ENCODE data around the gene WDR43. TPM values are rescaled to one million over a fixed set of nuclear protein-coding genes. Genes with fewer than 3 reads are reported as not detected.

WDR43 gene
- total and polyA plus RNA-seq, 5 experiments from 2014 or later: 35.1 to 73.2 (median 44.8) TPM

DNA sequence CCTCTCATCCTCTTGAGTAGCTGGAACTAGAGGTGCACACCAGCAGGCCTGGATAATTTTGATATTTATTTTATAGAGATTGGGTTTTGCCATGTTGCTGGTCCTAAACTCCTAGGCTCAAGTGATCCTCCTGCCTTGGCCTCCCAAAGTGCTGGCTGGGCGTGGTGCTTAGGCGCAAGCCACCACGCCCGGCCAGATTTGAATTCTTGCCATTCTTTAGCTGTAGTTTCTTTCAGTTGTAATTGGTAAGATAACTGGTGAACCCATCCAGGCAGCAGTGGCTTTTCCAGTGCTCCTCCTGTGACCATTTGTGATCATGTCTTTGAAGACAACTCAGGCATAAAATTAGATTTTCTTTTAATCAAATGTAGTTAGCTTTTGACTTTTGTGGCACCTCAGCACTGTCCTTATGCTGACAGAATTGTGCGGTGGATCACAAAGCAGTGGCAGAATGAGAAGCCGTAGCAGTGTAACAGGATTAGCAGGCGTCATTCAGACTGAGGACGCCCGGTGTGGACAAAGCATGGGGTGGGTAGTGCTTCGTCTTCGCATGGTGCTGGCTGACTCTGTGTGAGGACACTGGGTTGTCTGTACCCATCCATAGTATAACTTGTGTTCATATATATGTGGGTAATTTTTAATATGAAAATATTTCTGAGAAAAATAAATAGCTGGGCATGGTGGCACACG is 56.6 kb downstream of the WDR43 start:
- POLR2A ChIA-PET: no interaction called here
- Mint-ChIP-seq H3K27me3 (no peaks in the 10 kb centered on the region), H3K9me3 (peaks cover 0 to 3% (median 0%) of the 10 kb centered on the region in 9 donors), H3K4me1 (peaks cover under 1 to 14% (median 6%) of the 10 kb centered on the region in 4 donors), H3K36me3 (peaks cover 4 to 26% (median 22%) of the 10 kb centered on the region in 3 donors), H3K27ac (no peak overlapping the region), H3K4me3 (no peak overlapping the region)
- DNase-seq (no peak), ATAC-seq (no peak)

- Mint-ChIP-seq H3K4me3 (no peak overlapping the region), H3K27ac (peak overlapping the region in 7 of 10 donors; percentile 5 to 60 (median 40)), H3K36me3 (peaks cover 4 to 17% (median 17%) of the 10 kb centered on the region in 3 donors), H3K4me1 (peaks cover 7 to 14% (median 12%) of the 10 kb centered on the region in 4 donors), H3K27me3 (no peaks in the 10 kb centered on the region), H3K9me3 (peaks cover 0 to 3% (median 0%) of the 10 kb centered on the region in 9 donors)
- POLR2A ChIA-PET: no interaction called here
- ATAC-seq: no peak
- no peak for DNase-seq
These were observed 57.7 kb downstream of the WDR43 start for GRCh38 chr2:28951910-28952835.

GRCh38 chr2:28952836-28953211 is 58.4 kb downstream of the WDR43 start:
- peak in 1 of 2 donors; percentile 39 for ATAC-seq
- POLR2A ChIA-PET: no interaction called here
- Mint-ChIP-seq H3K4me1 (peaks cover 7 to 15% (median 13%) of the 10 kb centered on the region in 4 donors), H3K36me3 (peaks cover 4 to 17% (median 14%) of the 10 kb centered on the region in 3 donors), H3K27ac (peak overlapping the region in 5 of 10 donors; percentile 5 to 60 (median 40)), H3K27me3 (peaks cover 0 to 3% (median 0%) of the 10 kb centered on the region in 5 donors), H3K9me3 (peaks cover 0 to 3% (median 0%) of the 10 kb centered on the region in 9 donors), H3K4me3 (no peak overlapping the region)
- DNase-seq: peak in 1 of 10 donors; percentile 15

DNA sequence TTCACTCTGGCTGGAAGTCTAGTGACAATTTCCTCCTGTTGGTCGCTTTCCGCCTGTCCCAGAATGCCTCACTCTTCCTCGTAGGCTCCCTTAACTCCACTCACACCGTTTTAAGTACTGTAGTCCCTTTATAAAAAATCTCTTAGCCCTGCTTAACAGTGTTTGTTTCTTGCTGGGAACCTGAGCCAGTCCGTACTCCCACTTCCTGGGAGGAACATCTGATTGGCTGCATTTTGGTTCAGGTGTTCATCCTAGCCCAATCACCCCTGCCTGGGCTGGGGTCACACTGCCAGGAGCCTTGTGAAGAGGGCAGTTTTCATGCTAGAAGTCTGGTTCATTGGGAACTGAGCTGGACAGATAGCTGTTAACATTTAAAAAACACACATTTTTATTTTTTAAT is 61.0 kb downstream of the WDR43 start:
- POLR2A ChIA-PET: no interaction called here
- Mint-ChIP-seq H3K4me1 (peaks cover 7 to 15% (median 13%) of the 10 kb centered on the region in 4 donors), H3K4me3 (no peak overlapping the region), H3K36me3 (no peaks in the 10 kb centered on the region), H3K27ac (peak overlapping the region in 2 of 10 donors; percentile 59 to 60), H3K9me3 (no peaks in the 10 kb centered on the region), H3K27me3 (peaks cover 0 to 3% (median 0%) of the 10 kb centered on the region in 5 donors)
- no peak for DNase-seq
- ATAC-seq: no peak

DNA sequence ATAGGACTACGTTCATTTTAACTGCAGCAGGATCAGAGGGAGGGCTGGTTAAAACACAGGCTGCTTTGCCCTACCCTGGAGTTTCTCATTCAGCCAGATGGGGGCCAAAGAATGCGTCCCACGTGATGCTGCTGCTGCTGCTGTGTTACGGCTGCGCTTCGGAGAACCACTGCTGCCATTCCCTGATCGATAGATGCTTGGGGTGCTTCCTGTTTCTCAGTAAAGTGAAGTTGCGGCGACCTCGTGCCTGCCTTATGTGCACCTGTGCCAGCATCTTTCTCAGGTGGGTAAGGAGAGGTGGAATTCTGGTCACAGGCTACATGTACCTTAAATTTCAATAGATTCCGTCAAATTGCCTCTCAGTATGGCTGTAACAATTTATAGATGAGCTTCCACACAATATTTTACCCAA is 62.0 kb downstream of the WDR43 start:
- peak overlapping the region in 2 of 10 donors; percentile 33 to 49 for H3K27ac Mint-ChIP-seq
- H3K4me3 Mint-ChIP-seq: peak overlapping the region in 4 of 10 donors; percentile 67 to 79 (median 72)
- ATAC-seq (peak; percentile 81 to 92), DNase-seq (peak; percentile 2 to 67 (median 28))
- peaks cover 0 to 3% (median 0%) of the 10 kb centered on the region in 5 donors for H3K27me3 Mint-ChIP-seq
- H3K9me3 Mint-ChIP-seq: no peaks in the 10 kb centered on the region
- POLR2A ChIA-PET: no interaction called here
- peaks cover 6 to 15% (median 13%) of the 10 kb centered on the region in 4 donors for H3K4me1 Mint-ChIP-seq
- no peaks in the 10 kb centered on the region for H3K36me3 Mint-ChIP-seq

DNA sequence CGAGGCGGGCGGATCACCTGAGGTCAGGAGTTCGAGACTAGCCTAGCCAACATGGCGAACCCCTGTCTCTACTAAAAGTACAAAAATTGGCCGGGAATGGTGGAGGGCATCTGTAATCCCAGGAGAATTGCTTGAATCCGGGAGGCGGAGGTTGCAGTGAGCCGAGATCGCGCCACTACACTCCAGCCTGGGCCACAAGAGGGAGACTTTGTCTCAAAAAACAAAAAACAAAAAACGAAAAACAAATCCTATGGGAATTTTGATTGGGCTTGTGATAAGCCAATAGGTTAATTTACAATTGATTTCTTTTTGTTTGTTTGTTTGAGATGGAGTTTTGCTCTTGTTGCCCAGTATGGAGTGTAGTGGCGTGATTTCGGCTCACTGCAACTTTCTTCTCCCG is 62.4 kb downstream of the WDR43 start:
- ATAC-seq (peak in 1 of 2 donors; percentile 37), DNase-seq (no peak)
- POLR2A ChIA-PET: no interaction called here
- no peak overlapping the region for H3K27ac Mint-ChIP-seq
- H3K4me1 Mint-ChIP-seq: peaks cover 6 to 15% (median 13%) of the 10 kb centered on the region in 4 donors
- no peaks in the 10 kb centered on the region for H3K9me3 Mint-ChIP-seq
- no peaks in the 10 kb centered on the region for H3K36me3 Mint-ChIP-seq
- H3K27me3 Mint-ChIP-seq: peaks cover 0 to 3% (median 0%) of the 10 kb centered on the region in 5 donors
- H3K4me3 Mint-ChIP-seq: peak overlapping the region in 4 of 10 donors; percentile 67 to 79 (median 72)

- peak overlapping the region in 2 of 10 donors; percentile 7 to 35 for H3K27ac Mint-ChIP-seq
- peak; percentile 56 to 58 for ATAC-seq
- peak in 7 of 10 donors; percentile 21 to 69 (median 45) for DNase-seq
- H3K4me1 Mint-ChIP-seq: peaks cover 2 to 15% (median 9%) of the 10 kb centered on the region in 4 donors
- peaks cover 0 to 3% (median 0%) of the 10 kb centered on the region in 5 donors for H3K27me3 Mint-ChIP-seq
- H3K4me3 Mint-ChIP-seq: no peak overlapping the region
- H3K36me3 Mint-ChIP-seq: no peaks in the 10 kb centered on the region
- POLR2A ChIA-PET: interaction anchor here (0.7 to 0.9 kb wide), 2 partner anchors 56 to 270 kb away, joined by 4 to 5 read pairs; no protein-coding TSS in a partner anchor
- no peaks in the 10 kb centered on the region for H3K9me3 Mint-ChIP-seq
These were observed 64.2 kb downstream of the WDR43 start for GRCh38 chr2:28958689-28959088.

- ATAC-seq: no peak
- no peak overlapping the region for H3K4me3 Mint-ChIP-seq
- no peaks in the 10 kb centered on the region for H3K9me3 Mint-ChIP-seq
These were observed 65.9 kb downstream of the WDR43 start for GRCh38 chr2:28960401-28960800.

DNA sequence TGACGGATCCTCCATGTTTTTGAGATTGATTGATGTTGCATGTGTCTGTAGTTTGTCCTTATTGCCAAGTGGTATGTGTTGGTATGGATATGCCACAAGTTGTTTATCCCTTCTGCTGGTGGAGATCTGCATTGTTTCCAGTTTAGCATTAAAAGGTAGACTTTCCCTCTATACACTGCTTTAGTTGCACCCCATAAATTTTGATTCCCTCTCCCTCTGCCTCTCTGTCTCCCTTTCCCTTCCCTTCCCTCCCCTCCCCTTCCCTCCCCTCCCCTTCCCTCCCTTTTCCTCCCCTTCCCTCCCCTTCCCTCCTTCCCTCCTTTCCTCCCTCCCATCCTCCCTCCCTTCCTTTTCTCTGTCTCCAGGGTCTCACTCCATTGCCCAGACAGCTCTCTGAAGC is 68.0 kb downstream of the WDR43 start:
- DNase-seq: no peak
- Mint-ChIP-seq H3K36me3 (no peaks in the 10 kb centered on the region), H3K27ac (no peak overlapping the region), H3K4me3 (no peak overlapping the region), H3K4me1 (peaks cover 2 to 8% (median 3%) of the 10 kb centered on the region in 4 donors), H3K9me3 (no peaks in the 10 kb centered on the region), H3K27me3 (peaks cover 0 to 1% (median 0%) of the 10 kb centered on the region in 5 donors)
- ATAC-seq: no peak
- POLR2A ChIA-PET: no interaction called here

More at GRCh38 chr2:28960401-28960800, 65.9 kb downstream of the WDR43 start:
- Mint-ChIP-seq H3K27me3 (peaks cover 0 to 3% (median 0%) of the 10 kb centered on the region in 5 donors), H3K4me1 (peaks cover 2 to 15% (median 9%) of the 10 kb centered on the region in 4 donors), H3K36me3 (no peaks in the 10 kb centered on the region), H3K27ac (no peak overlapping the region)
- DNase-seq: no peak
- POLR2A ChIA-PET: no interaction called here

- DNase-seq: no peak
- Mint-ChIP-seq H3K4me1 (peaks cover 5 to 17% (median 7%) of the 10 kb centered on the region in 4 donors), H3K36me3 (no peaks in the 10 kb centered on the region), H3K4me3 (no peak overlapping the region), H3K9me3 (peaks cover 0 to 5% (median 0%) of the 10 kb centered on the region in 9 donors), H3K27ac (peak overlapping the region in 2 of 10 donors; percentile 37 to 53), H3K27me3 (peaks cover 0 to 2% (median 0%) of the 10 kb centered on the region in 5 donors)
- POLR2A ChIA-PET: no interaction called here
- ATAC-seq: no peak
These were observed 76.1 kb downstream of the WDR43 start for GRCh38 chr2:28970464-28971160.

- Mint-ChIP-seq H3K36me3 (no peaks in the 10 kb centered on the region), H3K4me1 (peaks cover 5 to 17% (median 7%) of the 10 kb centered on the region in 4 donors), H3K27ac (no peak overlapping the region), H3K4me3 (peak overlapping the region in 3 of 10 donors; percentile 2 to 32 (median 5)), H3K27me3 (peaks cover 0 to 2% (median 0%) of the 10 kb centered on the region in 5 donors), H3K9me3 (peaks cover 0 to 5% (median 0%) of the 10 kb centered on the region in 9 donors)
- DNase-seq (peak in 1 of 10 donors; percentile 26), ATAC-seq (peak in 1 of 2 donors; percentile 75)
- POLR2A ChIA-PET: no interaction called here
These were observed 78.4 kb downstream of the WDR43 start for GRCh38 chr2:28972778-28973335.

GRCh38 chr2:28974252-28974651 is 79.8 kb downstream of the WDR43 start:
- Mint-ChIP-seq H3K4me1 (peaks cover 5 to 17% (median 8%) of the 10 kb centered on the region in 4 donors), H3K27me3 (peaks cover 0 to 2% (median 0%) of the 10 kb centered on the region in 5 donors), H3K27ac (no peak overlapping the region), H3K9me3 (peaks cover 0 to 5% (median 0%) of the 10 kb centered on the region in 9 donors), H3K36me3 (no peaks in the 10 kb centered on the region), H3K4me3 (no peak overlapping the region)
- ATAC-seq (no peak), DNase-seq (no peak)
- POLR2A ChIA-PET: no interaction called here
